SK-N-MC (cell line): Measurements from ENCODE around the gene UST.

Source experiments
- EZH2 ChIP-seq: fragments of 200-600 bp; sonication (generic); IDR thresholded peaks from one replicate; pipeline ENCODE4 v1.6.1; 2017; ENCODE audit warnings: antibody characterized with exemption
- POLR2AphosphoS5 ChIP-seq: IDR thresholded peaks from 2 replicates; pipeline ENCODE4 v1.6.1; 2012; ENCODE audit warnings: mild to moderate bottlenecking, low read depth, low read length, borderline replicate concordance

- no peak for TF ChIP-seq POLR2AphosphoS5
- no peak for TF ChIP-seq EZH2
Observed at GRCh38 chr6:148883270-148883669, 136.4 kb downstream of the UST start.
